CD14-positive monocyte (primary cell): ENCODE results near the gene AGXT2. TPM values are rescaled to one million over a fixed set of nuclear protein-coding genes. Genes with fewer than 3 reads are reported as not detected.

Source experiments
- DNase-seq, 3 donors: peaks; one replicate each; pipeline ENCODE4 v3.0.0-alpha.2; 2011 to 2022
- H2AFZ ChIP-seq: 2 replicates; pipeline ENCODE4 v1.6.0; 2012; ENCODE audit warnings: mild to moderate bottlenecking, low read depth, low read length, inconsistent platforms; ENCODE audit not compliant: insufficient read depth, poor library complexity, severe bottlenecking
- H3K27ac ChIP-seq, 2 donors: 1 replicate in 1 of 2; 2 replicates in 1 of 2; pipeline ENCODE4 v1.5.1; 2012 to 2013; ENCODE audit warnings: low read length in 2 of 2, control low read depth in 1 of 2, inconsistent platforms in 1 of 2, low read depth in 1 of 2, mild to moderate bottlenecking in 1 of 2
- H3K27me3 ChIP-seq, 2 donors: one replicate each; pipeline versions ENCODE4 v1.6.0 to v1.6.1; 2011 to 2013; ENCODE audit warnings: low read length in 2 of 2; ENCODE audit not compliant: control insufficient read depth in 2 of 2, insufficient read depth in 2 of 2
- H3K36me3 ChIP-seq, 2 donors: replicated peaks in 1 of 2; 1 replicate in 1 of 2; 2 replicates in 1 of 2; pipeline versions ENCODE4 v1.5.1 to v1.6.1; 2012 to 2013; ENCODE audit warnings: low read length in 2 of 2, control low read depth in 1 of 2, inconsistent platforms in 1 of 2, mild to moderate bottlenecking in 1 of 2; ENCODE audit not compliant: insufficient read depth in 2 of 2, control insufficient read depth in 1 of 2
- H3K4me1 ChIP-seq, 2 donors: 1 replicate in 1 of 2; 2 replicates in 1 of 2; pipeline versions ENCODE4 v1.5.1 to v1.6.1; 2012 to 2013; ENCODE audit warnings: low read length in 2 of 2, control low read depth in 1 of 2, inconsistent platforms in 1 of 2, mild to moderate bottlenecking in 1 of 2, moderate library complexity in 1 of 2; ENCODE audit not compliant: insufficient read depth in 2 of 2, control insufficient read depth in 1 of 2
- H3K4me2 ChIP-seq: replicated peaks from 2 replicates; pipeline ENCODE3; 2012; ENCODE audit warnings: low read length, moderate library complexity, mild to moderate bottlenecking; ENCODE audit not compliant: poor library complexity, severe bottlenecking; ENCODE audit errors: extremely low read depth
- H3K4me3 ChIP-seq, 3 experiments: fragments of 200-600 bp in 1 of 3; sonication (generic) in 1 of 3; replicated peaks in 1 of 3; 1 replicate in 2 of 3; 2 replicates in 1 of 3; pipeline ENCODE4 v1.5.1; 2011 to 2013; ENCODE audit warnings: low read length in 3 of 3, mild to moderate bottlenecking in 3 of 3, control low read depth in 2 of 3, low read depth in 2 of 3, inconsistent platforms in 1 of 3, moderate library complexity in 1 of 3
- H3K79me2 ChIP-seq: 2 replicates; pipeline ENCODE4 v1.6.0; 2012; ENCODE audit warnings: mild to moderate bottlenecking, control low read depth, inconsistent platforms, low read length, moderate library complexity; ENCODE audit not compliant: insufficient read depth
- H3K9ac ChIP-seq: 2 replicates; pipeline ENCODE4 v1.6.0; 2017; ENCODE audit warnings: low read length, mild to moderate bottlenecking; ENCODE audit not compliant: insufficient read depth, poor library complexity, severe bottlenecking
- H3K9me3 ChIP-seq, 2 donors: replicated peaks in 1 of 2; 1 replicate in 1 of 2; 2 replicates in 1 of 2; pipeline versions ENCODE4 v1.5.1 to v1.6.1; 2012 to 2013; ENCODE audit warnings: low read length in 2 of 2, control low read depth in 1 of 2; ENCODE audit not compliant: control insufficient read depth in 1 of 2, insufficient read depth in 1 of 2
- H4K20me1 ChIP-seq: 2 replicates; pipeline ENCODE4 v1.6.0; 2012; ENCODE audit warnings: mild to moderate bottlenecking, low read length, control low read depth, moderate library complexity; ENCODE audit not compliant: insufficient read depth
- H3K27ac Mint-ChIP-seq, 7 donors: one replicate each; pipeline ENCODE4 v1.8.0; 2020; ENCODE audit warnings: mild to moderate bottlenecking in 7 of 7, mixed read lengths in 7 of 7, moderate library complexity in 6 of 7, inconsistent platforms in 2 of 7
- H3K27me3 Mint-ChIP-seq, 3 donors: one replicate each; pipeline ENCODE4 v1.8.0; 2021 to 2022; ENCODE audit warnings: low read depth in 3 of 3, mild to moderate bottlenecking in 3 of 3, mixed read lengths in 3 of 3, moderate library complexity in 3 of 3, inconsistent platforms in 1 of 3
- H3K36me3 Mint-ChIP-seq, 2 donors: one replicate each; pipeline ENCODE4 v1.8.0; 2020; ENCODE audit warnings: mixed read lengths in 2 of 2, inconsistent platforms in 1 of 2, mild to moderate bottlenecking in 1 of 2
- H3K4me1 Mint-ChIP-seq: one replicate; pipeline ENCODE4 v1.8.0; 2020; ENCODE audit warnings: mild to moderate bottlenecking, mixed read lengths
- H3K4me3 Mint-ChIP-seq, 2 donors: one replicate each; pipeline ENCODE4 v1.8.0; 2020; ENCODE audit warnings: mild to moderate bottlenecking in 2 of 2, mixed read lengths in 2 of 2, moderate library complexity in 1 of 2
- H3K9me3 Mint-ChIP-seq, 7 donors: one replicate each; pipeline ENCODE4 v1.8.0; 2020 to 2022; ENCODE audit warnings: mixed read lengths in 7 of 7, mild to moderate bottlenecking in 6 of 7, moderate library complexity in 6 of 7, inconsistent platforms in 2 of 7
- CTCF ChIP-seq: fragments of 200-600 bp; IDR thresholded peaks from one replicate; pipeline ENCODE4 v1.8.0; 2022; ENCODE audit warnings: antibody characterized with exemption, mild to moderate bottlenecking
- whole genome bisulfite sequencing: methylation state at CpG from one replicate; pipeline ENCODE4 v1.1.5; 2013; ENCODE audit warnings: missing lambda C conversion rate; ENCODE audit not compliant: insufficient coverage; 5-methylcytosine and 5-hydroxymethylcytosine counted together
- intact Hi-C, 2 donors: fragments of 100-400 bp; cut with micrococcal nuclease; formaldehyde crosslinking; loops; one replicate each; pipeline versions ENCODE4 v1.15.0 to v1.15.1; 2023
- polyA plus RNA-seq, 3 donors: library from polyadenylated mRNA; depleted of rRNA in 1 of 3; unstranded in 2 of 3; stranded (reverse) in 1 of 3; fragments of 300-500 nt in 2 of 3; fragments of >200 nt in 1 of 3; fragmentation: Illumina TruSeq in 2 of 3; gene quantifications; 1 replicate in 2 of 3; 2 replicates in 1 of 3; pipeline ENCODE4 v1.2.3, GENCODE V29; 2012 to 2021

The AGXT2 gene
- polyA plus RNA-seq, 3 donors = not detected

- Mint-ChIP-seq H3K36me3 (no peaks in the 10 kb centered on the region), H3K4me1 (no peaks in the 10 kb centered on the region), H3K4me3 (no peak overlapping the region), H3K27ac (no peak overlapping the region), H3K9me3 (peaks cover 0 to 5% (median 0%) of the 10 kb centered on the region in 7 donors), H3K27me3 (peaks cover 7 to 17% (median 17%) of the 10 kb centered on the region in 3 donors)
- Histone ChIP-seq H3K4me1 (no peaks in the 10 kb centered on the region), H3K79me2 (no peaks in the 10 kb centered on the region), H3K27me3 (peaks cover 5 to 6% of the 10 kb centered on the region in 2 donors), H3K9ac (no peak overlapping the region), H3K4me2 (no peak overlapping the region), H3K9me3 (no peaks in the 10 kb centered on the region), H2AFZ (no peak overlapping the region), H3K27ac (no peak overlapping the region), H3K4me3 (no peak overlapping the region), H3K36me3 (no peaks in the 10 kb centered on the region), H4K20me1 (no peaks in the 10 kb centered on the region)
- intact Hi-C loops = no loop called here
- no peak for DNase-seq
- no CpG with 5 or more reads among the region's 2 CpGs for WGBS
- TF ChIP-seq CTCF = no peak
These were observed 51.5 kb downstream of the AGXT2 start for GRCh38 chr5:34996261-34996660.

- peaks cover 0 to 5% (median 0%) of the 10 kb centered on the region in 7 donors for H3K9me3 Mint-ChIP-seq
- intact Hi-C loops = no loop called here
- Histone ChIP-seq H4K20me1 (no peaks in the 10 kb centered on the region), H2AFZ (no peak overlapping the region), H3K9me3 (no peaks in the 10 kb centered on the region), H3K79me2 (no peaks in the 10 kb centered on the region), H3K4me1 (no peaks in the 10 kb centered on the region), H3K9ac (no peak overlapping the region), H3K27ac (no peak overlapping the region), H3K4me2 (no peak overlapping the region), H3K4me3 (no peak overlapping the region), H3K27me3 (peaks cover 5 to 6% of the 10 kb centered on the region in 2 donors), H3K36me3 (no peaks in the 10 kb centered on the region)
- H3K27me3 Mint-ChIP-seq = peaks cover 6 to 21% (median 10%) of the 10 kb centered on the region in 3 donors
- H3K27ac Mint-ChIP-seq = no peak overlapping the region
- H3K4me1 Mint-ChIP-seq = no peaks in the 10 kb centered on the region
- WGBS = 90% methylated on average over 3 of the region's 8 CpGs
- DNase-seq = no peak
- H3K36me3 Mint-ChIP-seq = no peaks in the 10 kb centered on the region
- no peak overlapping the region for H3K4me3 Mint-ChIP-seq
- TF ChIP-seq CTCF = no peak
These were observed 53.8 kb downstream of the AGXT2 start for GRCh38 chr5:34993951-34994350.
